Hair follicular keratinocyte (primary cell): ENCODE data around the gene KRTAP3-1. TPM values are rescaled to one million over a fixed set of nuclear protein-coding genes. Genes with fewer than 3 reads are reported as not detected.

Experiments
- total RNA-seq: library from RNA; depleted of rRNA; stranded (reverse); fragments of >200 nt; gene quantifications from 2 replicates; pipeline ENCODE4 v1.2.3, GENCODE V29; 2015

Gene KRTAP3-1
- not detected in 2 replicates for total RNA-seq

DNA sequence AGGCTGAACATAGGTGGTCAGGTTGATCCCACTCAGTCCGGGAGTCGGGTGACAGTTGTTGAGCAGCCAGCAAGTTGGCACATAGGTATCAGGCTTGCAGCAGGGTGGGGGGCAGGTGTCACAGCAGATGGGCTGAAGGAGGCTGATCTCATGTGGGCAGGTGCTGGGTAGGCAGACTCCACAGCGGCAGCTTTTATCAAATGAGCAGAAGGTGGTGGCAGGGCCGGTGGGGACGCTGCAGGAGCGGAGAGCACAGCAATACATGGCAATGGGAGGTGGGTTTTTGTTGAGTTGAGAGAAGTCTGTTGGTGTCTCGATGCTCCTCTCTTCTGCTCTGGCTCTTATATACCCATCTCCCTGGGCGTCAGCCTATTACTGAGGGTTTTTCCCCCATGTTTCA, at the start of gene KRTAP3-1:
Gene KRTAP3-1 (minus strand): TSS at position 318 of the 400 bp plus-strand sequence. CDS start 54 bp downstream, at position 264.

DNA sequence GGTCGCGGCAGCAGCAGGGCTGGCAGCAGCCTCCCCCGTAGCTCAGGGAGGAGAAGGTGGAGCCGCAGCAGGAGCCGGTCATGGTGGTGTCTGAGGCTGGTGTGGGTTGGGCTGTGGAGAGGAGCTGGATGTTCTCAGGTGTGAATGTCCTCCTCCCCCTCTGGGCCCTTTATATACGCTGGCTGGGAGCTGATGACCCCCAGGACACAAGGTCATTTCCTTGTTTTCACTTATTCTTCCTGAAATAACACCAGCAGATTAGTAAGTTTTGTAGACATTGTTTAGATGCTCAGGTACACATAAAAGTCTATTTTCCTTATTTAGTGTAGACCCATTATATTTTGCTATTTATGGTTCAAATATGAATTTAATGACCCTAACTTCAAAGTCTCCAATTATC, 46.2 kb upstream of the KRTAP3-1 start, which contains the start of gene KRTAP2-2:
Gene KRTAP2-2 (minus strand): TSS at position 101 of the 400 bp plus-strand sequence. CDS start 19 bp downstream, at position 82.

DNA sequence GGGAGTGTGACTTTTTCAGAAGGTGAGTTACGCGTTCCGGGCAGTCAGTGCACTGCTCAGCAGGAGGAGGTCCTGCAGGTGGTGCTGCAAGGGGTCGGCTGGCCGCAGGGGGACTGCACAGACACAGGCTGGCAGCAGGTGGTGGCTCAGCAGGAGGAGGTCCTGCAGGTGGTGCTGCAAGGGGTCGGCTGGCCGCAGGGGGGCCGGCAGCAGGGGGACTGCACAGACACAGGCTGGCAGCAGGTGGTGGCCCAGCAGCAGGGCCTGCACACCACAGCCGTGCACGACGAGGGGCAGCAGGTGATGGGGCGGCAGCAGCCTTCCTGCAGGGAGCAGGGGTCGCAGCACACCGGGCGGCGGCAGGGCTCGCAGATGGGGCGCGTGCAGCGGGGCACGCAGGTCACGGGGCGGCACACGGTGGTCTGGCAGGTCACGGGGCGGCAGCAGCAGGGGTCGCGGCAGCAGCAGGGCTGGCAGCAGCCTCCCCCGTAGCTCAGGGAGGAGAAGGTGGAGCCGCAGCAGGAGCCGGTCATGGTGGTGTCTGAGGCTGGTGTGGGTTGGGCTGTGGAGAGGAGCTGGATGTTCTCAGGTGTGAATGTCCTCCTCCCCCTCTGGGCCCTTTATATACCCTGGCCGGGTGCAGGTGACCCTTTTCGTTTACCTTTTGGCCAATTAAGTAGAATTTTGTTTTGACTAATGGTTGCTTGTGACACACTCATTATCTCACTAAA, 38.0 kb upstream of the KRTAP3-1 start, which contains the start of gene KRTAP2-1:
Gene KRTAP2-1 (minus strand): TSS at position 582 of the 731 bp plus-strand sequence. CDS start 49 bp downstream, at position 533.

DNA sequence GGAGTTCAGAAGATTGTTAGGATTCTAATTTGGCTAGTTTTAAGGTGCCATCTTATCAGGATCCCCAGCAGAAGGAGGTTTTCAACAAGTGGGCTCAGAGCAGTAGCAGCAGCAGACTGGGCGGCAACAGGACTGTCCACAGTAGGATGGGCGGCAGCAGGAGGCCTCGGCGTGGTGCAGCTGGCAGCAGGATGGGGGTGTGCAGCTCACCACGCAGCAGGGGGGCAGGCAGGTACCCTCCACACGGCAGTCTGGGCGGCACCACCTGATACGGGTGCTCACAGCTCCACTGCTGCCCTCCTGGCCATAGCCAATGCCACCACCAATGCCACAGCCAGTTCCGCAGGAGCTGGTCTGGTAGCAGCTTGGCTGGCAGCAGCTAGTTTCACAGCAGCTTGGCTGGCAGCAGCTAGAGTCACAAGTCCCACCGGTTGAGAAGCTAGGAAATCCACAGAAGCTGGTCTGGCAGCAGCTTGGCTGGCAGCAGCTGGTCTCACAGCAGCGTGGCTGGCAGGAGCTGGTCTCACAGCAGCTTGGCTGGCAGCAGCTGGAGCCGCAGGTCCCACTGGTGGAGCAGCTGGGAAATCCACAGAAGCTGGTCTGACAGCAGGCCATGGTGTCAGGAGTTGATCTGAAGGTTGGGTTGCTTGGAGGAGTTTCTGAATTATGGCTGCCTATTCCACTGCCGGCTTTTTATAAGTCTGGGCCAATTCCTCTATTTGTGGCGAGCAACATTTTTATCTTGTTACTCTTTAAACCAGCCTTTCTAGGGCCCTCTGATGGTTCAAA, 32.0 kb upstream of the KRTAP3-1 start, which contains the start of gene KRTAP1-1:
Gene KRTAP1-1 (minus strand): TSS at position 668 of the 789 bp plus-strand sequence. CDS start 53 bp downstream, at position 615.

DNA sequence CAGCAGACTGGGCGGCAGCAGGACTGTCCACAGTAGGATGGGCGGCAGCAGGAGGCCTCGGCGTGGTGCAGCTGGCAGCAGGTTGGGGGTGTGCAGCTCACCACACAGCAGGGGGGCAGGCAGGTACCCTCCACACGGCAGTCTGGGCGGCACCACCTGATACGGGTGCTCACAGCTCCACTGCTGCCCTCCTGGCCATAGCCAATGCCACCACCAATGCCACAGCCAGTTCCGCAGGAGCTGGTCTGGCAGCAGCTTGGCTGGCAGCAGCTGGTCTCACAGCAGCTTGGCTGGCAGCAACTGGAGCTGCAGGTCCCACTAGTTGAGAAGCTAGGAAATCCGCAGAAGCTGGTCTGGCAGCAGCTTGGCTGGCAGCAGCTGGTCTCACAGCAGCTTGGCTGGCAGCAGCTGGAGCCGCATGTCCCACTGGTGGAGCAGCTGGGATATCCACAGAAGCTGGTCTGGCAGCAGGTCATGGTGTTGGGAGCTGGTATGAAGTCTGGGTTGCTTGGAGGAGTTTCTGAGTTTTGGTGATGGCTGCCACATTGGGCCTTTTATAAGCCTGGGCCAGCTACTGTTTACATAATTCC, 25.5 kb upstream of the KRTAP3-1 start, which contains the start of gene KRTAP1-3:
Gene KRTAP1-3 (minus strand): TSS at position 529 of the 590 bp plus-strand sequence. CDS start 53 bp downstream, at position 476.

DNA sequence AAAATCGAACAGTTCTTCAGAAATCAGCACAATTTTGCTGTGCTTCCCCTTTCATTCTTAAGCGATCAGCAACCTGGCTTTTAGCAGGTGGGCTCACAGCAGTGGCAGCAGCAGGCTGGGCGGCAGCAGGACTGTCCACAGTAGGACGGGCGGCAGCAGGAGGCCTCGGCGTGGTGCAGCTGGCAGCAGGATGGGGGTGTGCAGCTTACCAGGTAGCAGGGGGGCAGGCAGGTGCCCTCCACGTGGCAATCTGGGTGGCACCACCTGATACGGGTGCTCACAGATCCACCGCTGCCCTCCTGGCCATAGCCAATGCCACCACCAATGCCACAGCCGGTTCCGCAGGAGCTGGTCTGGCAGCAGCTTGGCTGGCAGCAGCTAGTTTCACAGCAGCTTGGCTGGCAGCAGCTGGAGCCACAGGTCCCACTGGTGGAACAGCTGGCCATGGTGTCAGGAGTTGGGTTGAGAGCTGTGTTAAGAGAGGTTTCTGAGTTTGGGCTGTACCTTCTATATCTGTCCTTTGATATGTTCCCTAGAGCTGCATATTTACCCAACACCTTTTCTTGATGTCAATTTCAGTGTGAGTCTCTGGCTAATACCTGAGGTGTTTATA, 20.8 kb upstream of the KRTAP3-1 start, which contains the start of gene KRTAP1-4:
Gene KRTAP1-4 (minus strand): TSS at position 563 of the 613 bp plus-strand sequence. CDS start 117 bp downstream, at position 446.

DNA sequence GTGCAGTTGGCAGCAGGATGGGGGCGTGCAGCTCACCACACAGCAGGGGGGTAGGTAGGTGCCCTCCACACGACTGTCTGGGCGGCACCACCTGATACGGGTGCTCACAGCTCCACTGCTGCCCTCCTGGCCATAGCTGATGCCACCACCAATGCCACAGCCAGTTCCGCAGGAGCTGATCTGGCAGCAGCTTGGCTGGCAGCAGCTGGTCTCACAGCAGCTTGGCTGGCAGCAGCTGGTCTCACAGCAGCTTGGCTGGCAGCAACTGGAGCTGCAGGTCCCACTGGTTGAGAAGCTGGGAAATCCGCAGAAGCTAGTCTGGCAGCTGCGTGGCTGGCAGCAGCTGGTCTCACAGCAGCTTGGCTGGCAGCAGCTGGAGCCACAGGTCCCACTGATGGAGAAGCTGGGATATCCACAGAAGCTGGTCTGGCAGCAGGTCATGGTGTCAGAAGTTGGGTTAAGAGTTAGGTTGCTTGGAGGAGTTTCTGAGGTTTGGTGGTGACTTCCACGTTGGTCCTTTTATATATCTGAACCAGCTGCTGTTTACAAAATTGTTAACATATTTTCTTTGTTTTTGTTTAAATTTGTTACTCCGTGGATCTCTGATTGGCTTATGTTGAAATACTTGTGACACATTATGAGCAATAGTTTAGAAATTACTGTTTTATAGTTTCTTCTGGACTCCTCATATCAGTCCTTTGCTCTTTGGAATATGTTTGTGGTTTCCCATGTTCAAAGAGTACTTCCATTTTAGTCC, 18.0 kb upstream of the KRTAP3-1 start, which contains the start of gene KRTAP1-5:
Gene KRTAP1-5 (minus strand): TSS at position 494 of the 757 bp plus-strand sequence. CDS start 53 bp downstream, at position 441.

DNA sequence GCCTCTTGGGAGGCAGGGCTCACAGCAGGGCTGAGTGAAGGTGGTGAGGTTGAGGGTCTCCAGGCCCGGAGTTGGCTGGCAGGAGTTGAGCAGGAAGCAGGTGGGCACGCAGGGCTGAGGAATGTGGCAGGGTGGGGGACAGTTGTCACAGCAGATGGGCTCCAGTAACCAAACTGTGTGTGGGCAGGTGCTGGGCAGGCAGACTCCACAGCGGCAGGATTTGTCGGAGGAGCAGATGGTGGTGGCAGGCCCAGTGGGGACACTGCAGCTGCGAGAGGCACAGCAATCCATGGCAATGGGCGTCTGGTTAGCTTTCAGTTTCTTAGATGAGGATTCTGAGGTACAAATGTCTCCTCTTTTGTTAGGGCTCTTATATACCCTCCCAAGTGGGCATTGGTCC, 9.4 kb downstream of the KRTAP3-1 start, which contains the start of gene KRTAP3-2:
Gene KRTAP3-2 (minus strand): TSS at position 344 of the 400 bp plus-strand sequence. CDS start 53 bp downstream, at position 291.

DNA sequence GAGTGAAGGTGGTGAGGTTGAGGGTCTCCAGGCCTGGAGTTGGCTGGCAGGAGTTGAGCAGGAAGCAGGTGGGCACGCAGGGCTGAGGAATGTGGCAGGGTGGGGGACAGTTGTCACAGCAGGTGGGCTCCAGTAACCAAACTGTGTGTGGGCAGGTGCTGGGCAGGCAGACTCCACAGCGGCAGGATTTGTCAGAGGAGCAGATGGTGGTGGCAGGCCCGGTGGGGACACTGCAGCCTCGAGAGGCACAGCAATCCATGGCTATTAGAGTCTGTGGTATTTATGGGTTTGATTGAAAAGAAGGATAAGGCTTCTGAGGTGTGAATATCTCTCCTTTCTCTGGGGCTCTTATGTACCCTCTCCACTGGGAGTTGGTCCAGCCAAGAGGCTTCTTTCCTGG, 15.1 kb downstream of the KRTAP3-1 start, which contains the start of gene KRTAP3-3:
Gene KRTAP3-3 (minus strand): TSS at position 326 of the 400 bp plus-strand sequence. CDS start 67 bp downstream, at position 259.

DNA sequence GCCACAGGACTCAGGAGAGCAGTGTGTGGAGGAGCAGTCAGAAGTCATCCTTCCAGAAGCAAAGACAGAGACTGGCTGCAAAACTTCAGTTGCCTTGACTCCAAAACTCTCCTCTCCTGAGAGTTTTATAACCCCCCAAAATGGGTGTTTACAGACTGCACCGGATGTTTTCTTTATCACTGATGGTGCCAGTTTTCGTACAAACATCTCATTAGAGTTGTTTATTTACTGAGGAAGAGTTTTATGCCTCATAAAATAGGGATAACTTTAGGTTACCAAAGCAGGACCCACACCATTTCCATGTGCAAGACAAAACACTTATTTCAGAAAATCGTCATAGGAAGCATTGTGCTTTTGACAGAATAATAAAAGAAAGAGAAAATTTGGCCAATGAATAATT, 24.7 kb downstream of the KRTAP3-1 start, which contains the start of gene KRT40:
Gene KRT40 (minus strand): TSS at position 101 of the 400 bp plus-strand sequence. CDS start 53 bp downstream, at position 48.

DNA sequence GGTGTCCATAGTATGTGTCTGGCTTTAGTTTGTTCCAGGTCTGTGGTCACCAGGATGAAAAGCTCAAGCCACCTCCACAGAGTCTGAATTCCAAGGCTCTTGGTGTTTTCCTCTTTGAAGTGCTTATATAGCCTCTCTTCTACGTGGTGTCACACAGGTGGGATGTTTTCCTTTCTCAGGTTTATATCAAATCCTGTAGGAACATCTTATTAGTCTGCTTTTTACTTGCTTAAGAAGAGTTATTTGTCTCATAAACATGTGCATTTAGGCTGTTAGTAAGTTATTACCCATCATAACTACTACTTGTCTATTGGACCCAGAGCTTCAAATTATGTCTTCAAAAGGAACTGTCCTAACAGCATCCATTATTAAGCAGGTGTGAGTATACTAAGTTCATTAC, 42.1 kb downstream of the KRTAP3-1 start, which contains the start of gene KRT39:
Gene KRT39 (minus strand): TSS at position 101 of the 400 bp plus-strand sequence. CDS start 92 bp downstream, at position 9.

Other genes with a start within 250 kb of the KRTAP3-1 start
- gene KRT26, start 236.9 kb downstream of the KRTAP3-1 start, total RNA-seq, result not detected in 2 replicates
- gene KRT27, start 226.6 kb downstream of the KRTAP3-1 start, total RNA-seq, result not detected in 2 replicates
- gene KRT28, start 209.2 kb downstream of the KRTAP3-1 start, total RNA-seq, result not detected in 2 replicates
- gene KRT10, start 186.5 kb downstream of the KRTAP3-1 start, total RNA-seq, result 6.3 and 28.4 TPM in 2 replicates
- not detected in 2 replicates for gene KRT12, start 141.9 kb downstream of the KRTAP3-1 start, total RNA-seq
- gene KRT20, start 123.9 kb downstream of the KRTAP3-1 start, total RNA-seq, result not detected in 2 replicates
- 1.2 and 2.6 TPM in 2 replicates for gene KRT23, start 71.5 kb downstream of the KRTAP3-1 start, total RNA-seq
- not detected in 2 replicates for gene KRT39, start 42.2 kb downstream of the KRTAP3-1 start, total RNA-seq
- not detected in 2 replicates for gene KRT40, start 24.8 kb downstream of the KRTAP3-1 start, total RNA-seq
- not detected in 2 replicates for gene KRTAP3-3, start 15.0 kb downstream of the KRTAP3-1 start, total RNA-seq
- gene KRTAP3-2, start 9.2 kb downstream of the KRTAP3-1 start, total RNA-seq, result not detected in 2 replicates
- gene KRTAP1-5, start 18.1 kb upstream of the KRTAP3-1 start, total RNA-seq, result not detected in 2 replicates
- not detected in 2 replicates for gene KRTAP1-4, start 21.1 kb upstream of the KRTAP3-1 start, total RNA-seq
- not detected in 2 replicates for gene KRTAP1-3, start 25.7 kb upstream of the KRTAP3-1 start, total RNA-seq
- not detected in 2 replicates for gene KRTAP1-1, start 32.3 kb upstream of the KRTAP3-1 start, total RNA-seq
- not detected in 2 replicates for gene KRTAP2-1, start 38.2 kb upstream of the KRTAP3-1 start, total RNA-seq
- gene KRTAP2-2, start 46.1 kb upstream of the KRTAP3-1 start, total RNA-seq, result not detected in 2 replicates
- 0.15 and 0.62 TPM in 2 replicates for gene KRTAP2-3, start 51.0 kb upstream of the KRTAP3-1 start, total RNA-seq
- not detected in 2 replicates for gene KRTAP2-4, start 56.8 kb upstream of the KRTAP3-1 start, total RNA-seq
- gene KRTAP4-7, start 75.0 kb upstream of the KRTAP3-1 start, total RNA-seq, result not detected in 2 replicates
- gene KRTAP4-8, start 89.0 kb upstream of the KRTAP3-1 start, total RNA-seq, result not detected in 2 replicates
- gene KRTAP4-16, start 93.1 kb upstream of the KRTAP3-1 start, total RNA-seq, result not detected in 2 replicates
- gene KRTAP4-9, start 96.3 kb upstream of the KRTAP3-1 start, total RNA-seq, result not detected in 2 replicates
- not detected in 2 replicates for gene KRTAP4-11, start 109.2 kb upstream of the KRTAP3-1 start, total RNA-seq
- not detected in 2 replicates for gene KRTAP4-12, start 115.1 kb upstream of the KRTAP3-1 start, total RNA-seq
- not detected in 2 replicates for gene KRTAP4-6, start 131.4 kb upstream of the KRTAP3-1 start, total RNA-seq
- not detected in 2 replicates for gene KRTAP4-5, start 140.7 kb upstream of the KRTAP3-1 start, total RNA-seq
- gene KRTAP4-4, start 151.6 kb upstream of the KRTAP3-1 start, total RNA-seq, result not detected in 2 replicates
- not detected in 2 replicates for gene KRTAP4-3, start 159.1 kb upstream of the KRTAP3-1 start, total RNA-seq
- gene KRTAP4-2, start 169.1 kb upstream of the KRTAP3-1 start, total RNA-seq, result not detected in 2 replicates
- not detected in 2 replicates for gene KRTAP4-1, start 175.8 kb upstream of the KRTAP3-1 start, total RNA-seq
- not detected in 2 replicates for gene KRTAP9-1, start 180.8 kb upstream of the KRTAP3-1 start, total RNA-seq
- gene KRTAP9-2, start 217.5 kb upstream of the KRTAP3-1 start, total RNA-seq, result not detected in 2 replicates
- not detected in 2 replicates for gene KRTAP9-3, start 223.3 kb upstream of the KRTAP3-1 start, total RNA-seq
- gene KRTAP9-8, start 228.9 kb upstream of the KRTAP3-1 start, total RNA-seq, result not detected in 2 replicates
- not detected in 2 replicates for gene KRTAP9-4, start 240.6 kb upstream of the KRTAP3-1 start, total RNA-seq
- gene KRTAP9-9, start 246.3 kb upstream of the KRTAP3-1 start, total RNA-seq, result not detected in 2 replicates